Muscle layer of duodenum (tissue), 2 donors: ENCODE data around the gene ADAMTS7.
"Not testable (repeated sequence)": the region's sequence is repeated elsewhere in the genome, so short reads cannot be mapped to it uniquely, and the experiment has no call there.

Experiments
- H3K27ac ChIP-seq: one replicate; pipeline ENCODE4 v1.7.0; 2013; ENCODE audit warnings: mild to moderate bottlenecking, low read length
- H3K27me3 ChIP-seq: one replicate; pipeline ENCODE4 v1.7.0; 2013; ENCODE audit warnings: low read depth, mild to moderate bottlenecking, control low read depth, low read length
- H3K36me3 ChIP-seq, 2 donors: one replicate each; pipeline ENCODE4 v1.7.0; 2013; ENCODE audit warnings: low read length in 2 of 2, control low read depth in 1 of 2, mild to moderate bottlenecking in 1 of 2; ENCODE audit not compliant: insufficient read depth in 2 of 2, control insufficient read depth in 1 of 2
- H3K4me1 ChIP-seq, 2 donors: one replicate each; pipeline ENCODE4 v1.7.0; 2013; ENCODE audit warnings: low read length in 2 of 2, mild to moderate bottlenecking in 2 of 2, control low read depth in 1 of 2, moderate library complexity in 1 of 2; ENCODE audit not compliant: insufficient read depth in 2 of 2, control insufficient read depth in 1 of 2
- H3K4me3 ChIP-seq, 2 donors: one replicate each; pipeline ENCODE4 v1.7.0; 2013; ENCODE audit warnings: low read length in 2 of 2, low read depth in 1 of 2, mild to moderate bottlenecking in 1 of 2
- H3K9me3 ChIP-seq, 2 donors: one replicate each; pipeline ENCODE4 v1.7.0; 2013; ENCODE audit warnings: low read length in 2 of 2, control low read depth in 1 of 2, mild to moderate bottlenecking in 1 of 2; ENCODE audit not compliant: control insufficient read depth in 1 of 2
- donor health status: healthy.

The ADAMTS7 gene

DNA sequence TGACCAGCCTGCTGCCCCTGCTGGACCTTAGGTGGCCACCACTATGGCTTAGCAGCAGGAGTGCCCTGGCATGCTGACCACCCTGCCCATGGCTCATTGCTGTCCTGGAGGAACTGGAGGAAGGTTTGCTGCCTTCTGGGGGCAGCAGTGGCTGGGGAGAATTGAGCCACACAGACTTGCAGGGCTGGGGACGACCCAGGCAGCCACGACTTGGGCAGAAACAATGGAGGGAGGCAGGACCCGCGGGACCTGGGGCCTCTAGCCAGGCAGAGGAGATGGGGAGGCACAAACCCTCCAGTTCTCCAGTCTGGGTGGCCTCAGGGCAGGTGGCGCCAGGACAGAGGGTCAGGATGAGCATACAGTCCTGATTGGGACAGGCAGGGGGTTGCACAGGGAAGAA, 32.8 kb downstream of the ADAMTS7 start:
- H3K27ac ChIP-seq = no peak overlapping the region
- H3K4me3 ChIP-seq = no peak overlapping the region
- no peaks in the 10 kb centered on the region for H3K27me3 ChIP-seq
- H3K36me3 ChIP-seq = no peaks in the 10 kb centered on the region
- no peaks in the 10 kb centered on the region for H3K9me3 ChIP-seq
- peaks cover 0 to 5% of the 10 kb centered on the region in 2 donors for H3K4me1 ChIP-seq

GRCh38 chr15:78777953-78778345, 33.3 kb downstream of the ADAMTS7 start:
- H3K9me3 ChIP-seq, H3K27ac ChIP-seq, H3K27me3 ChIP-seq, H3K36me3 ChIP-seq, H3K4me3 ChIP-seq, H3K4me1 ChIP-seq: not testable (repeated sequence)

DNA sequence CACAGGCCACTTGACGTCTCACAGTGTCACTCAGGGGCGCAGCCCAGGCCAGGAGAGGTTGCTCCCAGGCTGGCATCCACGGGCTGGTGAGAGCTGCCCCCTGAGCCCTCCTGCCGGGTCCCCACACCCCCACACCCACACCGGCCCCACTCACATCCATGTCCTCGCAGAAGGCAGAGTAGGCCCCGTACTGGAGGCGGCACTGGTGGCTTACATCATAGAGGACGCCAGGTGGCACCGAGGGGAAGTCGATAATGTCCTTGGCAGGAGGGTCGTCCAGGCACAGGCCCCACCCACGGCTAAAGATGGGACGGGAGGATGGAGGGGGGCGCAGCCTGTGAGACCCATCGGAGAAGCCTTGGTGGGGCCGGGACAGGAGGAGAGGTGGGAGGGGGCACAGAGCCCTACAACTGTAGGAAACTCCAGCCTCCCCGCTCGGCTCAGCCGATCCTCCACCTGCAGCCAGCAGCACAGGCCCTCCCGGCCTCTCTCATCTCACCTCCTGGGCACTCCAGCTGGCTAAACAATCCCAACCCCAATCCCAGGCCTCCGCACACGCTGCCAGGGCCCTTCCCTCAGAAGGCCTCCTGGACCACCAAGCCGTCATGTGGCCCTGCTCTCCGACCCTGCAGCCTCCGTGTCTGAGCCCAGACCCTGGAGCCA, 33.8 kb downstream of the ADAMTS7 start:
- not testable (repeated sequence) for H3K9me3 ChIP-seq, H3K4me1 ChIP-seq, H3K4me3 ChIP-seq, H3K27me3 ChIP-seq, H3K27ac ChIP-seq, H3K36me3 ChIP-seq

- not testable (repeated sequence) for H3K4me3 ChIP-seq, H3K36me3 ChIP-seq, H3K9me3 ChIP-seq, H3K4me1 ChIP-seq, H3K27ac ChIP-seq, H3K27me3 ChIP-seq
Observed at GRCh38 chr15:78776046-78776925, 35.0 kb downstream of the ADAMTS7 start.

DNA sequence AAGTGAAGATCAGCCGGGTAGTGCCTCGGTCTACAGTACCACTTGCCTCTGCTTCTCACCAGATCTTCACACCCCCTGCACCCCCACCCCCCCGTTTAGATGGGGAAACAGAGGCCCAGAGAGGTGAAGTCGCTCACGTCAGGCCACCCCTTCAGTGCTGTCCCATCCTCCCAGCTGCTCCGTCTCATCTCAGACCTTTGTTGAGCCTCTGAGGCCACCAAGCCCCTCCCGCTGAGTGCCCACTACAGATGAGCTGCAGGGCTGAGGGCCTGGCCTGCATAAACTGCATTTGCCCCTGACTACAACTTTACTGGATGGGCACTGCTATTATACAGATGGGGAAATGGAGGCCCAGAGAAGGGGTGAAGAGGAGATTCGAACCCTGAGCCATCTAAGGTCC, 35.8 kb downstream of the ADAMTS7 start:
- H3K27me3 ChIP-seq = no peaks in the 10 kb centered on the region
- H3K4me1 ChIP-seq = peaks cover 0 to 5% of the 10 kb centered on the region in 2 donors
- H3K27ac ChIP-seq = no peak overlapping the region
- no peaks in the 10 kb centered on the region for H3K36me3 ChIP-seq
- H3K4me3 ChIP-seq = no peak overlapping the region
- no peaks in the 10 kb centered on the region for H3K9me3 ChIP-seq

- H3K36me3 ChIP-seq, H3K4me1 ChIP-seq, H3K27ac ChIP-seq, H3K4me3 ChIP-seq, H3K27me3 ChIP-seq, H3K9me3 ChIP-seq: not testable (repeated sequence)
Observed at GRCh38 chr15:78774451-78774990, 36.7 kb downstream of the ADAMTS7 start.

GRCh38 chr15:78773765-78774450, 37.4 kb downstream of the ADAMTS7 start:
- H3K4me3 ChIP-seq, H3K27ac ChIP-seq, H3K9me3 ChIP-seq, H3K4me1 ChIP-seq, H3K27me3 ChIP-seq, H3K36me3 ChIP-seq: not testable (repeated sequence)

DNA sequence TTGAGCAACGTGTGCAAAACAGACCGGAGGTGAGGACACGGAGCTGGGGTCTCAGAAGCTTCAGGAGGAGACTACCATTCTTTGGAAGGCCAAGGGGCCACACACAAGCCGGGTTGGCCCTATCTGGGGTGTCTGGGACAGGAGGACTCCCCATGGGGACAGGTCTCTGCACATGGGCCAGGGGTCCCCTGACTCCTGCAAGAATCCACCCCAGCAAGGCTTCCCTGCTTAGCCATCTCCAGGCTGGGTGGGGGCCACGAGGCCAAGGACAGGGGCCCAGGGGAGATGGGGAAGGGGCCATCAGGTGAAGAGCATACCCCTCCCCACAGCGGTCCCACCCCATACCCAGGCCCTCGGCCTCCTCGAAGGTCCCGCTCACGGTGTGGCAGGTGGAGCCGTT, 38.5 kb downstream of the ADAMTS7 start:
- H3K4me1 ChIP-seq = no peaks in the 10 kb centered on the region
- no peaks in the 10 kb centered on the region for H3K27me3 ChIP-seq
- H3K4me3 ChIP-seq = no peak overlapping the region
- no peaks in the 10 kb centered on the region for H3K36me3 ChIP-seq
- H3K27ac ChIP-seq = no peak overlapping the region
- no peaks in the 10 kb centered on the region for H3K9me3 ChIP-seq

- not testable (repeated sequence) for H3K4me3 ChIP-seq, H3K27me3 ChIP-seq, H3K4me1 ChIP-seq, H3K9me3 ChIP-seq, H3K36me3 ChIP-seq, H3K27ac ChIP-seq
Observed at GRCh38 chr15:78771436-78772000, 39.7 kb downstream of the ADAMTS7 start.

GRCh38 chr15:78771020-78771419, 40.2 kb downstream of the ADAMTS7 start:
- not testable (repeated sequence) for H3K4me1 ChIP-seq, H3K36me3 ChIP-seq, H3K9me3 ChIP-seq, H3K4me3 ChIP-seq, H3K27ac ChIP-seq, H3K27me3 ChIP-seq

GRCh38 chr15:78769473-78770225, 41.6 kb downstream of the ADAMTS7 start:
- H3K27me3 ChIP-seq, H3K27ac ChIP-seq, H3K9me3 ChIP-seq, H3K4me3 ChIP-seq, H3K36me3 ChIP-seq, H3K4me1 ChIP-seq: not testable (repeated sequence)
